ENCODE results near the gene SNAPC5.

DNA sequence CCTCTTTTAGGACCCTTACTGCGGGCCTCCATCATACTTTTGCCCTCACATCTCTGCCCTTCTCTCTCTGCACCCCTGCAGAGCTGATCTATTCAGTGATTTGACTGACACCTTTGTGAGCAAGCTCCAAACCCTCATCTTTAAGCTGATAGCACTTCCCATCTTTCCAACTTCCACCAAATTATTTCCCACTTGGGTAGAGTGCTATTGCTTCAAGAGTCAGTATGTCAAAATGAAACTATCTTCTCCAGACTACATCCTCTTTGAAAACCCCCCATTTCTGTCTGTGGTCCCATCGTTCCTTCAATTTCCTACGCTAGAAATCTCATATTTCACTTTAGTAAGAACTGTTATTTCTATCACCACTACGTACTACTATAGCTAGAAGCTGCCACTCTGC is 27.3 kb upstream of the SNAPC5 start:
- TF ChIP-seq, protein P1, sequence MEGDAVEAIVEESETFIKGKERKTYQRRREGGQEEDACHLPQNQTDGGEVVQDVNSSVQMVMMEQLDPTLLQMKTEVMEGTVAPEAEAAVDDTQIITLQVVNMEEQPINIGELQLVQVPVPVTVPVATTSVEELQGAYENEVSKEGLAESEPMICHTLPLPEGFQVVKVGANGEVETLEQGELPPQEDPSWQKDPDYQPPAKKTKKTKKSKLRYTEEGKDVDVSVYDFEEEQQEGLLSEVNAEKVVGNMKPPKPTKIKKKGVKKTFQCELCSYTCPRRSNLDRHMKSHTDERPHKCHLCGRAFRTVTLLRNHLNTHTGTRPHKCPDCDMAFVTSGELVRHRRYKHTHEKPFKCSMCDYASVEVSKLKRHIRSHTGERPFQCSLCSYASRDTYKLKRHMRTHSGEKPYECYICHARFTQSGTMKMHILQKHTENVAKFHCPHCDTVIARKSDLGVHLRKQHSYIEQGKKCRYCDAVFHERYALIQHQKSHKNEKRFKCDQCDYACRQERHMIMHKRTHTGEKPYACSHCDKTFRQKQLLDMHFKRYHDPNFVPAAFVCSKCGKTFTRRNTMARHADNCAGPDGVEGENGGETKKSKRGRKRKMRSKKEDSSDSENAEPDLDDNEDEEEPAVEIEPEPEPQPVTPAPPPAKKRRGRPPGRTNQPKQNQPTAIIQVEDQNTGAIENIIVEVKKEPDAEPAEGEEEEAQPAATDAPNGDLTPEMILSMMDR (IDR thresholded peaks at IDR 0.05) = no peak
- TF ChIP-seq POLR2AphosphoS5 (IDR thresholded peaks at IDR 0.05) = no peak

All from prostate gland (tissue), 2 donors.